Measurements from ENCODE around the gene IFNGR2. TPM values are rescaled to one million over a fixed set of nuclear protein-coding genes. Genes with fewer than 3 reads are reported as not detected.
A peak's percentile ranks its signal among the peaks of the same experiment; 100 is the strongest.

Gene IFNGR2
- total and polyA plus RNA-seq, 2 of the 13 experiments (the other 11 are each of a cell fraction or from before 2014, with no cell fraction given): 61.3 to 117 TPM

DNA sequence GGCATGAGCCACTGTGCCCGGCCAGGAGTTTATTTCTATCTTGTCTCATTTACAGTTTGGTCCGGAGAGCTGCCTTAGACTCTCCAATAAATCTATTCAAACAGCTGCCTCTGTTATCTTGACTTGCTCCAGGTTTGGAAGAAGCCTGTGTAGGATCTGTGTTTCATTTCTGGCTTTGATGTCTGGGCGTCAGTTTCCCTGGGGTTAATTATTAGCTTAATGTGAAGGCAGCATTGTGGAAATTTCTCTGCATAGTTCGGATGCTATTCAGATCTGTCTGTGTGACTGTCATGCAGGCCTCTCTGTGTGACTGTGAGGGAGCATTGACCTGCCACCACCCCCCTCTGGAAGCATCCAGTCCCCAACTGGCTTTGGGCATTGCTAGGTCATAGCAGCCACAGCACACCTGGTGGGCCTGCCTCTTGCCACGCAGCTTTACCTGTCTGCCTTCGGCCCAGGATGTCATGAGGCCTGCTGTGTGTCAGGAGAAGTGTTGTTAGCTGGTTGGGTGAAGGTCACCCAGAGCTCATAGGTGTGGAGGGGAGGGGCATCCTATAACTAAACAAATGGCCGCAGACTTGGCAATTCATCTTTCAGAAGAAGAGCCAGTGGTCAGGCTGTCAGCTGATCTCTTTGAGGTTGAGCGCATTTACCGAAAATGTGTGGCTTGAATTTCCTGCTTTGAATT is 9.8 kb downstream of the IFNGR2 start (continued):
- TF ChIP-seq, protein P1, sequence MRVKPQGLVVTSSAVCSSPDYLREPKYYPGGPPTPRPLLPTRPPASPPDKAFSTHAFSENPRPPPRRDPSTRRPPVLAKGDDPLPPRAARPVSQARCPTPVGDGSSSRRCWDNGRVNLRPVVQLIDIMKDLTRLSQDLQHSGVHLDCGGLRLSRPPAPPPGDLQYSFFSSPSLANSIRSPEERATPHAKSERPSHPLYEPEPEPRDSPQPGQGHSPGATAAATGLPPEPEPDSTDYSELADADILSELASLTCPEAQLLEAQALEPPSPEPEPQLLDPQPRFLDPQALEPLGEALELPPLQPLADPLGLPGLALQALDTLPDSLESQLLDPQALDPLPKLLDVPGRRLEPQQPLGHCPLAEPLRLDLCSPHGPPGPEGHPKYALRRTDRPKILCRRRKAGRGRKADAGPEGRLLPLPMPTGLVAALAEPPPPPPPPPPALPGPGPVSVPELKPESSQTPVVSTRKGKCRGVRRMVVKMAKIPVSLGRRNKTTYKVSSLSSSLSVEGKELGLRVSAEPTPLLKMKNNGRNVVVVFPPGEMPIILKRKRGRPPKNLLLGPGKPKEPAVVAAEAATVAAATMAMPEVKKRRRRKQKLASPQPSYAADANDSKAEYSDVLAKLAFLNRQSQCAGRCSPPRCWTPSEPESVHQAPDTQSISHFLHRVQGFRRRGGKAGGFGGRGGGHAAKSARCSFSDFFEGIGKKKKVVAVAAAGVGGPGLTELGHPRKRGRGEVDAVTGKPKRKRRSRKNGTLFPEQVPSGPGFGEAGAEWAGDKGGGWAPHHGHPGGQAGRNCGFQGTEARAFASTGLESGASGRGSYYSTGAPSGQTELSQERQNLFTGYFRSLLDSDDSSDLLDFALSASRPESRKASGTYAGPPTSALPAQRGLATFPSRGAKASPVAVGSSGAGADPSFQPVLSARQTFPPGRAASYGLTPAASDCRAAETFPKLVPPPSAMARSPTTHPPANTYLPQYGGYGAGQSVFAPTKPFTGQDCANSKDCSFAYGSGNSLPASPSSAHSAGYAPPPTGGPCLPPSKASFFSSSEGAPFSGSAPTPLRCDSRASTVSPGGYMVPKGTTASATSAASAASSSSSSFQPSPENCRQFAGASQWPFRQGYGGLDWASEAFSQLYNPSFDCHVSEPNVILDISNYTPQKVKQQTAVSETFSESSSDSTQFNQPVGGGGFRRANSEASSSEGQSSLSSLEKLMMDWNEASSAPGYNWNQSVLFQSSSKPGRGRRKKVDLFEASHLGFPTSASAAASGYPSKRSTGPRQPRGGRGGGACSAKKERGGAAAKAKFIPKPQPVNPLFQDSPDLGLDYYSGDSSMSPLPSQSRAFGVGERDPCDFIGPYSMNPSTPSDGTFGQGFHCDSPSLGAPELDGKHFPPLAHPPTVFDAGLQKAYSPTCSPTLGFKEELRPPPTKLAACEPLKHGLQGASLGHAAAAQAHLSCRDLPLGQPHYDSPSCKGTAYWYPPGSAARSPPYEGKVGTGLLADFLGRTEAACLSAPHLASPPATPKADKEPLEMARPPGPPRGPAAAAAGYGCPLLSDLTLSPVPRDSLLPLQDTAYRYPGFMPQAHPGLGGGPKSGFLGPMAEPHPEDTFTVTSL (CRISPR knock-in tag; IDR thresholded peaks at IDR 0.05; ENCODE audit: borderline replicate concordance): peak; percentile 78; the same call in 1 of the 2 replicates
- TF ChIP-seq SP4 (CRISPR knock-in tag; IDR thresholded peaks at IDR 0.05) (no peak), AKNA (CRISPR knock-in tag; IDR thresholded peaks at IDR 0.05; ENCODE audit: borderline replicate concordance) (no peak), ZNF615 (CRISPR knock-in tag; IDR thresholded peaks at IDR 0.05; ENCODE audit: borderline replicate concordance) (no peak), ZIK1 (CRISPR knock-in tag; IDR thresholded peaks at IDR 0.05; ENCODE audit: borderline replicate concordance, low read depth) (peak; percentile 32; the same call in 1 of the 2 replicates), ZNF670 (CRISPR knock-in tag; IDR thresholded peaks at IDR 0.05; ENCODE audit: borderline replicate concordance) (no peak), CBFB (CRISPR knock-in tag; IDR thresholded peaks at IDR 0.05) (no peak), ZBTB14 (CRISPR knock-in tag; IDR thresholded peaks at IDR 0.05) (no peak), ZNF343 (CRISPR knock-in tag; IDR thresholded peaks at IDR 0.05) (no peak), ZNF552 (CRISPR knock-in tag; IDR thresholded peaks at IDR 0.05; ENCODE audit: borderline replicate concordance) (0 out of 2 replicates have a peak, but pooled peaks have one; percentile 14), ZNF574 (CRISPR knock-in tag; IDR thresholded peaks at IDR 0.05) (peak; percentile 50), ZNF678 (CRISPR knock-in tag; IDR thresholded peaks at IDR 0.05) (no peak)

Measured in HepG2 (cell line).